Smooth muscle cell (in vitro differentiated cells): ENCODE measurements around the gene P3H1. TPM values are rescaled to one million over a fixed set of nuclear protein-coding genes. Genes with fewer than 3 reads are reported as not detected.
"Not testable (repeated sequence)": the region's sequence is repeated elsewhere in the genome, so short reads cannot be mapped to it uniquely, and the experiment has no call there.

ENCODE experiments used
- DNase-seq: peaks from one replicate; lab custom pipeline; 2025; ENCODE audit not compliant: unreplicated experiment; lab: John Stamatoyannopoulos, UW
- H2AFZ ChIP-seq: fragments of 200-600 bp; sonication (generic); 2 replicates; pipeline ENCODE4 v1.6.0; 2016; ENCODE audit warnings: antibody characterized with exemption, low read depth, mild to moderate bottlenecking
- H3F3A ChIP-seq: fragments of 200-600 bp; sonication (generic); 2 replicates; pipeline ENCODE4 v1.6.0; 2017; ENCODE audit warnings: antibody characterized with exemption, low read depth
- H3K27ac ChIP-seq: fragments of 200-600 bp; sonication (generic); 2 replicates; pipeline ENCODE4 v1.5.1; 2016; ENCODE audit warnings: low read depth, mild to moderate bottlenecking
- H3K27me3 ChIP-seq: fragments of 200-600 bp; sonication (generic); 2 replicates; pipeline ENCODE4 v1.6.1; 2016; ENCODE audit warnings: low read depth, mild to moderate bottlenecking
- H3K36me3 ChIP-seq: fragments of 200-600 bp; sonication (generic); 2 replicates; pipeline ENCODE4 v1.5.1; 2016; ENCODE audit warnings: low read depth
- H3K4me1 ChIP-seq: fragments of 200-600 bp; sonication (generic); 2 replicates; pipeline ENCODE4 v1.5.1; 2016; ENCODE audit warnings: low read depth
- H3K4me2 ChIP-seq: fragments of 200-600 bp; sonication (generic); 2 replicates; pipeline ENCODE4 v1.6.0; 2016; ENCODE audit warnings: mild to moderate bottlenecking
- H3K4me3 ChIP-seq: fragments of 200-600 bp; sonication (generic); 2 replicates; pipeline ENCODE4 v1.5.1; 2016; ENCODE audit warnings: mild to moderate bottlenecking
- H3K79me2 ChIP-seq: fragments of 200-600 bp; sonication (generic); 2 replicates; pipeline ENCODE4 v1.6.0; 2016; ENCODE audit warnings: low read depth, mild to moderate bottlenecking
- H3K9ac ChIP-seq: fragments of 200-600 bp; sonication (generic); 2 replicates; pipeline ENCODE4 v1.6.0; 2016; ENCODE audit warnings: low read depth
- H3K9me3 ChIP-seq: fragments of 200-600 bp; sonication (generic); replicated peaks from 2 replicates; pipeline ENCODE4 v1.5.1; 2016; ENCODE audit warnings: low read depth
- H4K20me1 ChIP-seq: fragments of 200-600 bp; sonication (generic); 2 replicates; pipeline ENCODE4 v1.6.0; 2016; ENCODE audit warnings: low read depth
- CTCF ChIP-seq: fragments of 200-600 bp; sonication (generic); IDR thresholded peaks from 2 replicates; pipeline ENCODE4 v1.5.1; 2017; ENCODE audit warnings: borderline replicate concordance, mild to moderate bottlenecking, antibody characterized with exemption; ENCODE audit not compliant: insufficient read depth, poor library complexity, severe bottlenecking
- WGBS: methylation state at CpG from one replicate; pipeline ENCODE4 v1.1.7; 2016; ENCODE audit warnings: low lambda C conversion rate; 5-methylcytosine and 5-hydroxymethylcytosine counted together
- polyA plus RNA-seq: library from polyadenylated mRNA; unstranded; fragments of >200 nt; fragmentation: Nextera tagmentation; extraction: Ambion mirVana; gene quantifications from 2 replicates; pipeline ENCODE4 v1.2.1, GENCODE V29; 2016
- total RNA-seq: library from RNA; depleted of rRNA; stranded (reverse); fragments of >200 nt; gene quantifications from 2 replicates; pipeline ENCODE4 v1.2.3, GENCODE V29; 2014

Gene P3H1
- total and polyA plus RNA-seq, 2 experiments from 2014 or later = 256 to 535 TPM

GRCh38 chr1:42752284-42752683 lies 14.5 kb downstream of the P3H1 start:
- no peak for DNase-seq
- no peak overlapping the region for H3K4me3 ChIP-seq
- no peak overlapping the region for H3K4me2 ChIP-seq
- no peaks in the 10 kb centered on the region for H3K4me1 ChIP-seq
- peaks cover 22% of the 10 kb centered on the region for H3K36me3 ChIP-seq
- WGBS = over 99% methylated on average over 6 of the region's 6 CpGs
- H4K20me1 ChIP-seq = peaks cover 53% of the 10 kb centered on the region
- TF ChIP-seq CTCF = no peak
- no peak overlapping the region for H2AFZ ChIP-seq
- H3K79me2 ChIP-seq = no peaks in the 10 kb centered on the region
- no peaks in the 10 kb centered on the region for H3K9me3 ChIP-seq
- H3K9ac ChIP-seq = no peak overlapping the region
- no peak overlapping the region for H3K27ac ChIP-seq
- no peaks in the 10 kb centered on the region for H3K27me3 ChIP-seq
- H3F3A ChIP-seq = peaks cover 6% of the 10 kb centered on the region

- not testable (repeated sequence) for H3K9ac ChIP-seq, H3K4me2 ChIP-seq, H3K27ac ChIP-seq, H3K4me1 ChIP-seq, H3F3A ChIP-seq, H3K79me2 ChIP-seq, H3K9me3 ChIP-seq, H2AFZ ChIP-seq, DNase-seq, H3K27me3 ChIP-seq, H3K4me3 ChIP-seq
- WGBS = 93% methylated on average over 8 of the region's 8 CpGs
- Histone ChIP-seq H3K36me3 (peaks cover 22% of the 10 kb centered on the region), H4K20me1 (peaks cover 53% of the 10 kb centered on the region)
These were observed 15.2 kb downstream of the P3H1 start for GRCh38 chr1:42751511-42752070.

- Histone ChIP-seq H3K27me3 (no peaks in the 10 kb centered on the region), H3K27ac (no peak overlapping the region), H4K20me1 (peaks cover 56% of the 10 kb centered on the region), H3K9me3 (no peaks in the 10 kb centered on the region), H3K9ac (no peak overlapping the region), H3K4me2 (no peak overlapping the region), H3K36me3 (peaks cover 22% of the 10 kb centered on the region), H3K79me2 (no peaks in the 10 kb centered on the region), H2AFZ (no peak overlapping the region), H3K4me1 (no peaks in the 10 kb centered on the region), H3F3A (peaks cover 15% of the 10 kb centered on the region), H3K4me3 (no peak overlapping the region)
- DNase-seq = no peak
- WGBS = 98% methylated on average over 12 of the region's 12 CpGs
- no peak for TF ChIP-seq CTCF
These were observed 16.8 kb downstream of the P3H1 start for GRCh38 chr1:42750041-42750440.

GRCh38 chr1:42748461-42749410 lies 18.1 kb downstream of the P3H1 start:
- no peak for TF ChIP-seq CTCF
- no peaks in the 10 kb centered on the region for H3K9me3 ChIP-seq
- H2AFZ ChIP-seq = no peak overlapping the region
- H3K9ac ChIP-seq = no peak overlapping the region
- no peak overlapping the region for H3K4me3 ChIP-seq
- no peaks in the 10 kb centered on the region for H3K4me1 ChIP-seq
- no peak for DNase-seq
- H3K79me2 ChIP-seq = no peaks in the 10 kb centered on the region
- no peak overlapping the region for H3K27ac ChIP-seq
- H3K4me2 ChIP-seq = no peak overlapping the region
- H3K36me3 ChIP-seq = peaks cover 22% of the 10 kb centered on the region
- no peaks in the 10 kb centered on the region for H3K27me3 ChIP-seq
- peaks cover 20% of the 10 kb centered on the region for H3F3A ChIP-seq
- WGBS = 96% methylated on average over 14 of the region's 14 CpGs
- H4K20me1 ChIP-seq = peaks cover 55% of the 10 kb centered on the region
